ENCODE results near the gene DET1.

DNA sequence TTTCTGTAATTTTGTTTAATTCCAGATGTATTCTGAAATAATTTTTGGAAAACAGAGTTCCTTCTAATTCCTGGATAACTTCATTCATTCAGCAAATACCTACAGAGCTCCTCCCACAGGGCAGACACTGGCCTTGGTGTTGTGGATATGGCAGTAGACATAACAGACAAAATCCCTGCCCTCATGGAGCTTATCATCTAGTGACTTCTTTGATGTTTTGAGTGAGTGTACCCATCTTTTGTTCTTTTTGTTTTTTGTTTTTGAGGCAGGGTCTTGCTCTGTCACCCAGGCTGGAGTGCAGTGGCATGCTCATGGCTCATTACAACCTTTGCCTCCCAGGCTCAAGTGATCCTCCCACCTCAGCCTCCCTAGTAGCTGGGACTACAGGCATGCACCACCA, 21.1 kb downstream of the DET1 start:
- TF ChIP-seq CTCF (IDR thresholded peaks at IDR 0.05) (no peak), EZH2 (IDR thresholded peaks at IDR 0.05; ENCODE audit: borderline replicate concordance, insufficient read depth, low read depth, low read length, poor library complexity, severe bottlenecking) (no peak)
